Activated naive CD8-positive, alpha-beta T cell treated with anti-CD3 and anti-CD28 coated beads, Interleukin-2, amount 10 ng/mL, durations not matched to agents 7 days and 5 days (primary cell): ENCODE data around the gene CDK12. TPM values are rescaled to one million over a fixed set of nuclear protein-coding genes. Genes with fewer than 3 reads are reported as not detected.
"Not testable (repeated sequence)": the region's sequence is repeated elsewhere in the genome, so short reads cannot be mapped to it uniquely, and the experiment has no call there.

Experiments used
- ATAC-seq: fragments of 150-1000 bp; cut with Tn5 transposase; one replicate; pipeline ENCODE4 v1.10.0; 2021; ENCODE audit warnings: low read depth, moderate library complexity
- POLR2A ChIA-PET: fragments of 350-600 bp; sonication (Branson Sonifier 250); formaldehyde crosslinking; loops from one replicate; lab custom pipeline; 2021; ENCODE audit warnings: antibody characterized with exemption; lab: Charles Lee
- DNase-seq: peaks from one replicate; pipeline ENCODE4 v3.0.0; 2021
- H3K27ac Mint-ChIP-seq: one replicate; pipeline ENCODE4 v1.8.0; 2022; ENCODE audit warnings: mild to moderate bottlenecking, mixed read lengths
- H3K27me3 Mint-ChIP-seq: one replicate; pipeline ENCODE4 v1.8.0; 2022; ENCODE audit warnings: mild to moderate bottlenecking, moderate library complexity, mixed read lengths
- H3K36me3 Mint-ChIP-seq: one replicate; pipeline ENCODE4 v1.8.0; 2021; ENCODE audit warnings: mild to moderate bottlenecking, mixed read lengths
- H3K4me1 Mint-ChIP-seq: one replicate; pipeline ENCODE4 v1.8.0; 2021; ENCODE audit warnings: mixed read lengths
- H3K4me3 Mint-ChIP-seq: one replicate; pipeline ENCODE4 v1.8.0; 2022; ENCODE audit warnings: mild to moderate bottlenecking, moderate library complexity, mixed read lengths
- H3K9me3 Mint-ChIP-seq: one replicate; pipeline ENCODE4 v1.8.0; 2021; ENCODE audit warnings: mixed read lengths
- total RNA-seq, 2 experiments: library from RNA; stranded (reverse); gene quantifications; one replicate each; pipeline ENCODE4 v1.2.3, GENCODE V29; 2021

The CDK12 gene
- total RNA-seq = 10 to 100 TPM; 86.6 to 87.6 TPM

- peaks cover 13% of the 10 kb centered on the region for H3K36me3 Mint-ChIP-seq
- peaks cover 26% of the 10 kb centered on the region for H3K4me1 Mint-ChIP-seq
- no peaks in the 10 kb centered on the region for H3K9me3 Mint-ChIP-seq
- peak; percentile 90 for DNase-seq
- ATAC-seq = peak; percentile 85
- POLR2A ChIA-PET = interaction anchor here (0.6 to 5.1 kb wide), 17 partner anchors 10 to 560 kb away, joined by 3 to 122 read pairs (median 3); partner anchors contain the start of genes FBXL20, MED1, ORMDL3 and PSMD3
- H3K27ac Mint-ChIP-seq = peak within 1 kb of the TSS; percentile 99
- H3K4me3 Mint-ChIP-seq = peak within 1 kb of the TSS; percentile 96
- no peaks in the 10 kb centered on the region for H3K27me3 Mint-ChIP-seq
Observed at GRCh38 chr17:39461113-39461925, at the start of gene CDK12. Gene CDK12, plus strand, starts transcription at chr17:39461486. Its CDS starts 586 bp downstream, at chr17:39462072.

- POLR2A ChIA-PET = no interaction called here
- H3K27ac Mint-ChIP-seq = no peak overlapping the region
- no peak overlapping the region for H3K4me3 Mint-ChIP-seq
Observed at GRCh38 chr17:39416141-39416540, 45.1 kb upstream of the CDK12 start.

GRCh38 chr17:39429600-39429999 is 31.7 kb upstream of the CDK12 start:
- ATAC-seq (no peak), DNase-seq (no peak)
- Mint-ChIP-seq H3K27me3 (no peaks in the 10 kb centered on the region), H3K4me1 (no peaks in the 10 kb centered on the region), H3K4me3 (no peak overlapping the region), H3K27ac (no peak overlapping the region), H3K36me3 (peaks cover 16% of the 10 kb centered on the region), H3K9me3 (no peaks in the 10 kb centered on the region)
- POLR2A ChIA-PET = interaction anchor here (0.7 kb wide), 1 partner anchor 442 kb away, joined by 3 read pairs; no protein-coding TSS in a partner anchor

More at GRCh38 chr17:39416141-39416540, 45.1 kb upstream of the CDK12 start:
- DNase-seq (no peak), ATAC-seq (no peak)
- Mint-ChIP-seq H3K36me3 (peaks cover 19% of the 10 kb centered on the region), H3K9me3 (no peaks in the 10 kb centered on the region), H3K27me3 (no peaks in the 10 kb centered on the region), H3K4me1 (no peaks in the 10 kb centered on the region)

- H3K4me1 Mint-ChIP-seq, H3K27me3 Mint-ChIP-seq, ATAC-seq, H3K9me3 Mint-ChIP-seq, DNase-seq, H3K4me3 Mint-ChIP-seq: not testable (repeated sequence)
- peak overlapping the region; percentile 34 for H3K27ac Mint-ChIP-seq
- peaks cover 29% of the 10 kb centered on the region for H3K36me3 Mint-ChIP-seq
- POLR2A ChIA-PET = interaction anchor here (0.8 kb wide), 1 partner anchor 9 kb away, joined by 4 read pairs; no protein-coding TSS in a partner anchor
Observed at GRCh38 chr17:39439868-39440267, 21.4 kb upstream of the CDK12 start.

GRCh38 chr17:39443326-39443725 is 18.0 kb upstream of the CDK12 start:
- Mint-ChIP-seq H3K9me3 (no peaks in the 10 kb centered on the region), H3K4me1 (peaks cover 5% of the 10 kb centered on the region), H3K4me3 (no peak overlapping the region), H3K27me3 (no peaks in the 10 kb centered on the region), H3K27ac (no peak overlapping the region), H3K36me3 (peaks cover 34% of the 10 kb centered on the region)
- POLR2A ChIA-PET = no interaction called here
- ATAC-seq = no peak
- DNase-seq = no peak

- no peaks in the 10 kb centered on the region for H3K27me3 Mint-ChIP-seq
- DNase-seq (no peak), ATAC-seq (no peak)
- H3K4me1 Mint-ChIP-seq = peaks cover 9% of the 10 kb centered on the region
- no peaks in the 10 kb centered on the region for H3K9me3 Mint-ChIP-seq
- no peak overlapping the region for H3K27ac Mint-ChIP-seq
- POLR2A ChIA-PET = interaction anchor here (1.4 kb wide), 1 partner anchor 13 kb away, joined by 7 read pairs; the partner anchor contains the start of gene CDK12
- no peak overlapping the region for H3K4me3 Mint-ChIP-seq
- peaks cover 13% of the 10 kb centered on the region for H3K36me3 Mint-ChIP-seq
Observed at GRCh38 chr17:39447561-39447960, 13.7 kb upstream of the CDK12 start.

GRCh38 chr17:39450051-39450450 is 11.2 kb upstream of the CDK12 start:
- ATAC-seq = no peak
- Mint-ChIP-seq H3K9me3 (no peaks in the 10 kb centered on the region), H3K4me1 (peaks cover 9% of the 10 kb centered on the region), H3K4me3 (peak overlapping the region; percentile 98), H3K27ac (no peak overlapping the region), H3K36me3 (peaks cover 5% of the 10 kb centered on the region), H3K27me3 (no peaks in the 10 kb centered on the region)
- no peak for DNase-seq
- POLR2A ChIA-PET = interaction anchor here (1.5 to 3.9 kb wide), 2 partner anchors 13 to 48 kb away, joined by 7 to 122 read pairs; partner anchors contain the start of genes CDK12 and FBXL20

GRCh38 chr17:39450847-39451581 is 10.3 kb upstream of the CDK12 start, which contains the start of gene MED1:
Gene MED1, minus strand, starts transcription at chr17:39451263. Its CDS starts 201 bp downstream, at chr17:39451062.
- Mint-ChIP-seq H3K36me3 (peaks cover 5% of the 10 kb centered on the region), H3K27ac (peak within 1 kb of the TSS; percentile 93), H3K4me1 (peaks cover 9% of the 10 kb centered on the region), H3K4me3 (peak within 1 kb of the TSS; percentile 98), H3K9me3 (no peaks in the 10 kb centered on the region), H3K27me3 (no peaks in the 10 kb centered on the region)
- POLR2A ChIA-PET = interaction anchor here (0.5 to 3.9 kb wide), 12 partner anchors 9 to 1131 kb away, joined by 3 to 122 read pairs (median 4); partner anchors contain the start of genes CDK12, FBXL20 and LASP1
- peak; percentile 97 for ATAC-seq
- peak; percentile 88 for DNase-seq

GRCh38 chr17:39455919-39456318 is 5.4 kb upstream of the CDK12 start:
- Mint-ChIP-seq H3K36me3 (no peaks in the 10 kb centered on the region), H3K4me3 (no peak overlapping the region), H3K9me3 (no peaks in the 10 kb centered on the region), H3K27me3 (no peaks in the 10 kb centered on the region), H3K4me1 (peaks cover 5% of the 10 kb centered on the region), H3K27ac (no peak overlapping the region)
- DNase-seq (no peak), ATAC-seq (no peak)
- POLR2A ChIA-PET = no interaction called here

- Mint-ChIP-seq H3K27ac (peak overlapping the region; percentile 99), H3K9me3 (no peaks in the 10 kb centered on the region), H3K4me1 (peaks cover 28% of the 10 kb centered on the region), H3K27me3 (no peaks in the 10 kb centered on the region), H3K4me3 (peak overlapping the region; percentile 96), H3K36me3 (peaks cover 15% of the 10 kb centered on the region)
- DNase-seq (no peak), ATAC-seq (peak; percentile 11)
- POLR2A ChIA-PET = interaction anchor here (0.7 to 5.1 kb wide), 15 partner anchors 10 to 560 kb away, joined by 3 to 122 read pairs (median 3); partner anchors contain the start of genes FBXL20, MED1, ORMDL3 and PSMD3
Observed at GRCh38 chr17:39461926-39462569, 762 bp downstream of the CDK12 start.

- DNase-seq (peak; percentile 37), ATAC-seq (no peak)
- peaks cover 18% of the 10 kb centered on the region for H3K36me3 Mint-ChIP-seq
- H3K27me3 Mint-ChIP-seq = no peaks in the 10 kb centered on the region
- peak overlapping the region; percentile 96 for H3K4me3 Mint-ChIP-seq
- H3K4me1 Mint-ChIP-seq = peaks cover 34% of the 10 kb centered on the region
- H3K27ac Mint-ChIP-seq = peak overlapping the region; percentile 99
- POLR2A ChIA-PET = interaction anchor here (0.6 to 5.1 kb wide), 9 partner anchors 9 to 826 kb away, joined by 3 to 122 read pairs (median 5); partner anchors contain the start of genes FBXL20 and MED1
- no peaks in the 10 kb centered on the region for H3K9me3 Mint-ChIP-seq
Observed at GRCh38 chr17:39462631-39463375, 1.5 kb downstream of the CDK12 start.

- DNase-seq = peak; percentile 23
- peak overlapping the region; percentile 96 for H3K4me3 Mint-ChIP-seq
- peaks cover 34% of the 10 kb centered on the region for H3K4me1 Mint-ChIP-seq
- ATAC-seq, H3K27me3 Mint-ChIP-seq, H3K27ac Mint-ChIP-seq, H3K9me3 Mint-ChIP-seq: not testable (repeated sequence)
- peaks cover 18% of the 10 kb centered on the region for H3K36me3 Mint-ChIP-seq
- POLR2A ChIA-PET = interaction anchor here (0.7 to 5.1 kb wide), 2 partner anchors 13 to 663 kb away, joined by 3 to 122 read pairs; partner anchors contain the start of gene MED1
Observed at GRCh38 chr17:39464639-39465181, 3.4 kb downstream of the CDK12 start.
